GM18858 (cell line): ENCODE measurements around the gene ATP9B.
A peak's percentile ranks its signal among the peaks of the same experiment; 100 is the strongest.
"Not testable (repeated sequence)": the region's sequence is repeated elsewhere in the genome, so short reads cannot be mapped to it uniquely, and the experiment has no call there.

Experiments
- ATAC-seq: cut with Tn5 transposase; IDR thresholded peaks from one replicate; pipeline ENCODE4 v1.9.1; 2021; ENCODE audit not compliant: unreplicated experiment

Gene ATP9B

GRCh38 chr18:79275461-79275860 is 206.3 kb downstream of the ATP9B start:
- ATAC-seq, result no peak

- ATAC-seq, result peak; percentile 78
These were observed 206.8 kb downstream of the ATP9B start for GRCh38 chr18:79275992-79276391.

DNA sequence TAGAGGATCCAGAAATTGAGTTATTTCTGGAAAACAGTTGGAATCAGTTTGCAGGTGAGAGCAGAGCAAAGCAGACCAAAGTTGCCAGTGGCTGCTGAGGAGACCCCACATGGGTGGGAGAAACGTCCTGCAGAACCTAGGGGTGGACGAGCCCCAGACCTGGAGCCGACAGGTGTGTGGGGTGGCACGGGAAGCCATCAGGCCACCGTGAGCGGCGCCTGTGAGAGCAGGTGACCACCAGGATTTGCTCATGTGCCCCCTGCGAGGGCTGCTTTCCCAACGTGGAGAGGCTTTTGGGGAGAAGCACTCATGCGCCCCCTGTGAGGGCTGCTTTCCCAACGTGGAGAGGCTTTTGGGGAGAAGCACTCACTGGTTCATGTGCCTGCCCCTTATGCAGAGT is 209.7 kb downstream of the ATP9B start:
- ATAC-seq, result no peak

- no peak for ATAC-seq
These were observed 214.1 kb downstream of the ATP9B start for GRCh38 chr18:79283131-79283810.

GRCh38 chr18:79283929-79284328 is 214.7 kb downstream of the ATP9B start:
- no peak for ATAC-seq

- not testable (repeated sequence) for ATAC-seq
These were observed 216.0 kb downstream of the ATP9B start for GRCh38 chr18:79285191-79285590.

GRCh38 chr18:79290409-79290808 is 221.2 kb downstream of the ATP9B start:
- not testable (repeated sequence) for ATAC-seq

GRCh38 chr18:79290876-79291275 is 221.7 kb downstream of the ATP9B start:
- ATAC-seq, result no peak

GRCh38 chr18:79294235-79294634 is 225.0 kb downstream of the ATP9B start:
- ATAC-seq, result no peak

GRCh38 chr18:79299272-79299671 is 230.1 kb downstream of the ATP9B start:
- ATAC-seq, result no peak

- ATAC-seq, result no peak
These were observed 230.5 kb downstream of the ATP9B start for GRCh38 chr18:79299711-79300110.

GRCh38 chr18:79300413-79300812 is 231.2 kb downstream of the ATP9B start:
- no peak for ATAC-seq

- ATAC-seq, result no peak
These were observed 232.9 kb downstream of the ATP9B start for GRCh38 chr18:79302120-79302519.

DNA sequence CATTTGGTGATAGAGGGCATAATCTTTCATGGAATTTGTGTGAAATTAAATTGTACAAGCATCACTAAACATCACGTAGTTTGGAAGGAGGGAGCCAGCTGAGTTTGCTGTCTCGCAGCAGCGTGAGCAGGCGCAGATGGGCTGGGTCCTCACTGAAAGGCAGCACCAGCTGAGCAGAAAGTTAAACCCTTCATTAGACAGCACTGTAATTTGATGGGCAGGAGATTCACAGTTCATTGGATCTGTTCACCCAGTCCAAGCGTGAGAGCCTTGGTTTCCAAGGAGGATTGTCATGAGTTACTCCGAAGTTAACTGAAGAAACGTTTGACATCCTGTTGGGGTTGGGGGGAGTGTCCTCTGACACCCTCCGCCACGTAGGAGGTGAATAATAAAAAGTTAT is 236.7 kb downstream of the ATP9B start:
- no peak for ATAC-seq

DNA sequence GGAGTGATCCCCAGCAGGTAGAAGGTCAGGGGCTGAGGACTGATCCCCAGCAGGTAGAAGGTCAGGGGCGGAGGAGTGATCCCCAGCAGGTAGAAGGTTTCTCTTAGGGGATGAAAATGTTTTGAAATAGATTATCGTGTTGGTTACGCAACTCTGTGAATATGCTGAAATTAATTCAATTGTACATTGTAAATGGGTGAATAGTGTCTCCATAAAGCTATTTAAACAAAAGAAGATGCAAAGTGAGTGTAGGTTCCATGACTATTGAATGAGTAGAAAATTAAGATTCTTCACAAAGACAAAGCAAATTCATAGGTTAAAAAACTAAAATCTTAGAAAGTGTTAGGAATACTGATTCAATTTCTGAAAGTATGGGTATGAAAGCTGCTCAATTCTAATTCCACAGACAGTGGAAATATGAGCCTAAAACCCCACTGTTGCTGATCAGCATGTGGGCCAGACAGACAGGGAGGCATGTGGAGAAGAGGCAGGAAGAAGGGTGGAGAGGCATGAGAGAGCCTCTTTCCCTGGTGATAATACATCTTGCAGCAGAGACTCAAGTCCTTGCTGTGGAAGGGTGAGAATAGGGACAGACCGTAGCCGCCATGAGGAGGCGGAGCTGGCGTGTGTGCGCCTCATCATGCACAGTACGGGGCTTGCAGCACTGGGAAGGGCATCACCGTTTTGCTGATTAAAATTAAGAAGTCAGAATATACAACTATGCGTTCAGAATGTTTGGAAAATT is 240.6 kb downstream of the ATP9B start:
- ATAC-seq, result no peak

GRCh38 chr18:79314838-79315388 is 245.7 kb downstream of the ATP9B start:
- ATAC-seq, result no peak

- no peak for ATAC-seq
These were observed 246.4 kb downstream of the ATP9B start for GRCh38 chr18:79315596-79315995.

DNA sequence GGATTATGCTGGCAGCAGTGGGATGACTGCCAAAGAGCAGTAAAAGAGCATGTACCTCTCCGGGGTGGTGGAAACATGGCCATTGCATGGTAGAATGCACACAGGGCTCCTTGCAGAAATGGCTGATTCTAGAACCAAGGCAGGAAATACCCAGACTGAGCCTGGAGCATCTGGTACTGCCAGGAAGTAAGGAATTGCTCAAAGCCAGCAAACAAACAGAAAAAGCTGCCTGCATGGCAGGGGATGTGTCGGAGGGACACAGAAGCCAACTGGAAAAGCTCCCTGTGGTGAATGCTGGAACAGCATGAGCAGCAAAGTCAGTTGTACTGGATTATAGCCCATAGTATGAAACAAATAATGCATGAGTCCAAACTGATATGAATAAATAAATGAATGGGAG is 248.5 kb downstream of the ATP9B start:
- no peak for ATAC-seq

GRCh38 chr18:79318142-79318673 is 249.0 kb downstream of the ATP9B start:
- ATAC-seq, result no peak

- ATAC-seq, result no peak
These were observed 251.1 kb downstream of the ATP9B start for GRCh38 chr18:79320216-79320850.

- ATAC-seq, result no peak
These were observed 252.6 kb downstream of the ATP9B start for GRCh38 chr18:79321625-79322405.
